GM23338 (cell line): ENCODE data around the gene IRF2. TPM values are rescaled to one million over a fixed set of nuclear protein-coding genes. Genes with fewer than 3 reads are reported as not detected.
A peak's percentile ranks its signal among the peaks of the same experiment; 100 is the strongest.

Source experiments
- ATAC-seq: fragments of 200-7000 bp; cut with Tn5 transposase; 3 replicates; pipeline ENCODE4 v1.9.1; 2020
- DNase-seq: peaks from one replicate; pipeline ENCODE4 v3.0.0-alpha.2; 2015; ENCODE audit warnings: low spot score
- H2AFZ ChIP-seq: fragments of 200-600 bp; sonication (generic); 2 replicates; pipeline ENCODE4 v1.8.0; 2016; ENCODE audit warnings: antibody characterized with exemption, mild to moderate bottlenecking, moderate library complexity
- H3F3A ChIP-seq: fragments of 200-600 bp; sonication (generic); replicated peaks from 2 replicates; pipeline ENCODE4 v1.8.0; 2017; ENCODE audit warnings: antibody characterized with exemption, mixed run types, low read depth
- H3K27ac ChIP-seq: fragments of 200-600 bp; sonication (generic); 2 replicates; pipeline ENCODE4 v1.6.1; 2016; ENCODE audit warnings: low read depth
- H3K27me3 ChIP-seq: fragments of 200-600 bp; sonication (generic); 2 replicates; pipeline ENCODE4 v1.8.0; 2016; ENCODE audit warnings: mild to moderate bottlenecking, mixed run types, moderate library complexity; ENCODE audit not compliant: insufficient read depth
- H3K36me3 ChIP-seq: fragments of 200-600 bp; sonication (generic); 2 replicates; pipeline ENCODE4 v1.8.0; 2016; ENCODE audit warnings: mild to moderate bottlenecking; ENCODE audit not compliant: insufficient read depth
- H3K4me1 ChIP-seq: fragments of 200-600 bp; sonication (generic); 2 replicates; pipeline ENCODE4 v1.8.0; 2016; ENCODE audit warnings: mild to moderate bottlenecking, moderate library complexity; ENCODE audit not compliant: insufficient read depth
- H3K4me2 ChIP-seq: fragments of 200-600 bp; sonication (generic); 2 replicates; pipeline ENCODE4 v1.7.1; 2017; ENCODE audit warnings: mixed run types
- H3K4me3 ChIP-seq: fragments of 200-600 bp; sonication (generic); 2 replicates; pipeline ENCODE4 v1.6.1; 2016; ENCODE audit warnings: mixed run types
- H3K79me2 ChIP-seq: fragments of 200-600 bp; sonication (generic); replicated peaks from 2 replicates; pipeline ENCODE4 v1.8.0; 2017; ENCODE audit warnings: mild to moderate bottlenecking; ENCODE audit not compliant: insufficient read depth
- H3K9me2 ChIP-seq: fragments of 200-600 bp; sonication (generic); 2 replicates; pipeline ENCODE4 v1.8.0; 2017; ENCODE audit not compliant: insufficient read depth
- H4K20me1 ChIP-seq: fragments of 200-600 bp; sonication (generic); replicated peaks from 2 replicates; pipeline ENCODE4 v1.8.0; 2017; ENCODE audit warnings: mild to moderate bottlenecking; ENCODE audit not compliant: insufficient read depth
- H3K27ac Mint-ChIP-seq: 2 replicates; pipeline ENCODE4 v1.8.0; 2020; ENCODE audit warnings: inconsistent platforms, mild to moderate bottlenecking, moderate library complexity, mixed read lengths
- H3K27me3 Mint-ChIP-seq: 3 replicates; pipeline ENCODE4 v1.8.0; 2022; ENCODE audit warnings: low read depth, mild to moderate bottlenecking, moderate library complexity, mixed read lengths, inconsistent platforms; ENCODE audit not compliant: insufficient read depth, poor library complexity
- H3K36me3 Mint-ChIP-seq: 3 replicates; pipeline ENCODE4 v1.8.0; 2021; ENCODE audit warnings: low read depth, mild to moderate bottlenecking, inconsistent platforms, moderate library complexity, mixed read lengths
- H3K4me1 Mint-ChIP-seq: 3 replicates; pipeline ENCODE4 v1.8.0; 2020; ENCODE audit warnings: mild to moderate bottlenecking, inconsistent platforms, mixed read lengths
- H3K4me3 Mint-ChIP-seq: 3 replicates; pipeline ENCODE4 v1.8.0; 2021; ENCODE audit warnings: moderate library complexity, mild to moderate bottlenecking, inconsistent platforms, mixed read lengths
- H3K9me3 Mint-ChIP-seq: 3 replicates; pipeline ENCODE4 v1.8.0; 2020; ENCODE audit warnings: moderate library complexity, mild to moderate bottlenecking, inconsistent platforms, mixed read lengths
- EZH2 ChIP-seq: fragments of 200-600 bp; sonication (generic); IDR thresholded peaks from one replicate; pipeline ENCODE4 v1.8.0; 2017; ENCODE audit warnings: antibody characterized with exemption, mild to moderate bottlenecking, low read depth; ENCODE audit not compliant: unreplicated experiment
- EZH2phosphoT487 ChIP-seq: fragments of 200-600 bp; sonication (generic); IDR thresholded peaks from one replicate; pipeline ENCODE4 v1.8.1; 2018; ENCODE audit warnings: antibody characterized with exemption; ENCODE audit not compliant: unreplicated experiment
- STAT1 ChIP-seq: IDR thresholded peaks from one replicate; pipeline ENCODE4 v1.6.1; 2016; ENCODE audit warnings: antibody characterized with exemption; ENCODE audit not compliant: unreplicated experiment
- ZNF114 ChIP-seq: fragments of 250-450 bp; sonication (Bioruptor Pico); IDR thresholded peaks from 2 replicates; pipeline ENCODE4 v1.5.0; 2020; ENCODE audit warnings: mild to moderate bottlenecking, moderate library complexity
- polyA plus RNA-seq: library from polyadenylated mRNA; unstranded; fragments of >200 nt; fragmentation: Nextera tagmentation; extraction: Ambion mirVana; gene quantifications from 2 replicates; pipeline ENCODE4 v1.2.1, GENCODE V29; 2016
- total RNA-seq: library from RNA; depleted of rRNA; stranded (reverse); fragments of >200 nt; shearing (Covaris generic); gene quantifications from 2 replicates; pipeline ENCODE4 v1.2.3, GENCODE V29; 2014
- TF ChIP-seq, protein P1 (sequence below), 2 experiments: fragments of 200-600 bp in 1 of 2; sonication (generic) in 1 of 2; conservative IDR thresholded peaks; 2 replicates each; pipeline versions ENCODE4 v1.5.1 to v1.6.1; 2016 to 2017; ENCODE audit warnings: antibody characterized with exemption in 2 of 2, low read depth in 2 of 2, mild to moderate bottlenecking in 2 of 2, moderate library complexity in 1 of 2
- TF ChIP-seq, protein P2 (sequence below): fragments of 250-450 bp; sonication (Bioruptor Pico); IDR thresholded peaks from 2 replicates; pipeline ENCODE4 v1.5.0; 2020; ENCODE audit warnings: mild to moderate bottlenecking, moderate library complexity
- TF ChIP-seq, protein P3 (sequence below): IDR thresholded peaks from 2 replicates; pipeline ENCODE4 v1.6.1; 2016; ENCODE audit warnings: antibody characterized with exemption

The IRF2 gene
- total and polyA plus RNA-seq, 2 experiments from 2014 or later = 14.7 to 15.0 TPM

DNA sequence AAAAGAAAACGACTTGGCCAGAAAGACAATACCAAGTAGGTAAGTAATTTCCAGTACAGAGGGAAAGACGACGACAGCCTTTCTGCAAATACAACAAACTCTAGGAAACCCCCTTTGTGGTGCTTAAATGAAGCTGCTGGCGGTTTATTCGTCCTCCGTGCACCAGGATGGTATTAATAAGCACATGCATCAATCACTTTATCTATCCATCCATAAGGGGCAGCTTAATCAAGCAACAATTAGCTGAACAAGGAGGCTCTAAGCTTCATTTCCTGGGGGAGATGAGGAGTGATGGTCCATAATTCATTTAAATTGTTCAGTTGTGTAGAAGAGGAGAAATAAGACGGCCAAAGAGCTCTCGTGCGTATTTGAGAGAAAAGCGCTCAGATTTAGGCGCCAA is 26.2 kb downstream of the IRF2 start:
- TF ChIP-seq EZH2 (no peak), STAT1 (no peak), ZNF114 (CRISPR knock-in tag) (no peak), EZH2phosphoT487 (no peak)
- TF ChIP-seq, protein P1, sequence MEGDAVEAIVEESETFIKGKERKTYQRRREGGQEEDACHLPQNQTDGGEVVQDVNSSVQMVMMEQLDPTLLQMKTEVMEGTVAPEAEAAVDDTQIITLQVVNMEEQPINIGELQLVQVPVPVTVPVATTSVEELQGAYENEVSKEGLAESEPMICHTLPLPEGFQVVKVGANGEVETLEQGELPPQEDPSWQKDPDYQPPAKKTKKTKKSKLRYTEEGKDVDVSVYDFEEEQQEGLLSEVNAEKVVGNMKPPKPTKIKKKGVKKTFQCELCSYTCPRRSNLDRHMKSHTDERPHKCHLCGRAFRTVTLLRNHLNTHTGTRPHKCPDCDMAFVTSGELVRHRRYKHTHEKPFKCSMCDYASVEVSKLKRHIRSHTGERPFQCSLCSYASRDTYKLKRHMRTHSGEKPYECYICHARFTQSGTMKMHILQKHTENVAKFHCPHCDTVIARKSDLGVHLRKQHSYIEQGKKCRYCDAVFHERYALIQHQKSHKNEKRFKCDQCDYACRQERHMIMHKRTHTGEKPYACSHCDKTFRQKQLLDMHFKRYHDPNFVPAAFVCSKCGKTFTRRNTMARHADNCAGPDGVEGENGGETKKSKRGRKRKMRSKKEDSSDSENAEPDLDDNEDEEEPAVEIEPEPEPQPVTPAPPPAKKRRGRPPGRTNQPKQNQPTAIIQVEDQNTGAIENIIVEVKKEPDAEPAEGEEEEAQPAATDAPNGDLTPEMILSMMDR (conservative IDR thresholded peaks at IDR 0.05; ENCODE audit: low read depth in 2 of 2) = no peak
- TF ChIP-seq, protein P2, sequence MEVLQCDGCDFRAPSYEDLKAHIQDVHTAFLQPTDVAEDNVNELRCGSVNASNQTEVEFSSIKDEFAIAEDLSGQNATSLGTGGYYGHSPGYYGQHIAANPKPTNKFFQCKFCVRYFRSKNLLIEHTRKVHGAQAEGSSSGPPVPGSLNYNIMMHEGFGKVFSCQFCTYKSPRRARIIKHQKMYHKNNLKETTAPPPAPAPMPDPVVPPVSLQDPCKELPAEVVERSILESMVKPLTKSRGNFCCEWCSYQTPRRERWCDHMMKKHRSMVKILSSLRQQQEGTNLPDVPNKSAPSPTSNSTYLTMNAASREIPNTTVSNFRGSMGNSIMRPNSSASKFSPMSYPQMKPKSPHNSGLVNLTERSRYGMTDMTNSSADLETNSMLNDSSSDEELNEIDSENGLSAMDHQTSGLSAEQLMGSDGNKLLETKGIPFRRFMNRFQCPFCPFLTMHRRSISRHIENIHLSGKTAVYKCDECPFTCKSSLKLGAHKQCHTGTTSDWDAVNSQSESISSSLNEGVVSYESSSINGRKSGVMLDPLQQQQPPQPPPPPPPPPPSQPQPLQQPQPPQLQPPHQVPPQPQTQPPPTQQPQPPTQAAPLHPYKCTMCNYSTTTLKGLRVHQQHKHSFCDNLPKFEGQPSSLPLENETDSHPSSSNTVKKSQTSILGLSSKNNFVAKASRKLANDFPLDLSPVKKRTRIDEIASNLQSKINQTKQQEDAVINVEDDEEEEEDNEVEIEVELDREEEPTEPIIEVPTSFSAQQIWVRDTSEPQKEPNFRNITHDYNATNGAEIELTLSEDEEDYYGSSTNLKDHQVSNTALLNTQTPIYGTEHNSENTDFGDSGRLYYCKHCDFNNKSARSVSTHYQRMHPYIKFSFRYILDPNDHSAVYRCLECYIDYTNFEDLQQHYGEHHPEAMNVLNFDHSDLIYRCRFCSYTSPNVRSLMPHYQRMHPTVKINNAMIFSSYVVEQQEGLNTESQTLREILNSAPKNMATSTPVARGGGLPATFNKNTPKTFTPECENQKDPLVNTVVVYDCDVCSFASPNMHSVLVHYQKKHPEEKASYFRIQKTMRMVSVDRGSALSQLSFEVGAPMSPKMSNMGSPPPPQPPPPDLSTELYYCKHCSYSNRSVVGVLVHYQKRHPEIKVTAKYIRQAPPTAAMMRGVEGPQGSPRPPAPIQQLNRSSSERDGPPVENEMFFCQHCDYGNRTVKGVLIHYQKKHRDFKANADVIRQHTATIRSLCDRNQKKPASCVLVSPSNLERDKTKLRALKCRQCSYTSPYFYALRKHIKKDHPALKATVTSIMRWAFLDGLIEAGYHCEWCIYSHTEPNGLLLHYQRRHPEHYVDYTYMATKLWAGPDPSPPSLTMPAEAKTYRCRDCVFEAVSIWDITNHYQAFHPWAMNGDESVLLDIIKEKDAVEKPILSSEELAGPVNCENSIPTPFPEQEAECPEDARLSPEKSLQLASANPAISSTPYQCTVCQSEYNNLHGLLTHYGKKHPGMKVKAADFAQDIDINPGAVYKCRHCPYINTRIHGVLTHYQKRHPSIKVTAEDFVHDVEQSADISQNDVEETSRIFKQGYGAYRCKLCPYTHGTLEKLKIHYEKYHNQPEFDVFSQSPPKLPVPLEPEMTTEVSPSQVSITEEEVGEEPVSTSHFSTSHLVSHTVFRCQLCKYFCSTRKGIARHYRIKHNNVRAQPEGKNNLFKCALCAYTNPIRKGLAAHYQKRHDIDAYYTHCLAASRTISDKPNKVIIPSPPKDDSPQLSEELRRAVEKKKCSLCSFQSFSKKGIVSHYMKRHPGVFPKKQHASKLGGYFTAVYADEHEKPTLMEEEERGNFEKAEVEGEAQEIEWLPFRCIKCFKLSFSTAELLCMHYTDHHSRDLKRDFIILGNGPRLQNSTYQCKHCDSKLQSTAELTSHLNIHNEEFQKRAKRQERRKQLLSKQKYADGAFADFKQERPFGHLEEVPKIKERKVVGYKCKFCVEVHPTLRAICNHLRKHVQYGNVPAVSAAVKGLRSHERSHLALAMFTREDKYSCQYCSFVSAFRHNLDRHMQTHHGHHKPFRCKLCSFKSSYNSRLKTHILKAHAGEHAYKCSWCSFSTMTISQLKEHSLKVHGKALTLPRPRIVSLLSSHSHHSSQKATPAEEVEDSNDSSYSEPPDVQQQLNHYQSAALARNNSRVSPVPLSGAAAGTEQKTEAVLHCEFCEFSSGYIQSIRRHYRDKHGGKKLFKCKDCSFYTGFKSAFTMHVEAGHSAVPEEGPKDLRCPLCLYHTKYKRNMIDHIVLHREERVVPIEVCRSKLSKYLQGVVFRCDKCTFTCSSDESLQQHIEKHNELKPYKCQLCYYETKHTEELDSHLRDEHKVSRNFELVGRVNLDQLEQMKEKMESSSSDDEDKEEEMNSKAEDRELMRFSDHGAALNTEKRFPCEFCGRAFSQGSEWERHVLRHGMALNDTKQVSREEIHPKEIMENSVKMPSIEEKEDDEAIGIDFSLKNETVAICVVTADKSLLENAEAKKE (CRISPR knock-in tag) = no peak
- TF ChIP-seq, protein P3, sequence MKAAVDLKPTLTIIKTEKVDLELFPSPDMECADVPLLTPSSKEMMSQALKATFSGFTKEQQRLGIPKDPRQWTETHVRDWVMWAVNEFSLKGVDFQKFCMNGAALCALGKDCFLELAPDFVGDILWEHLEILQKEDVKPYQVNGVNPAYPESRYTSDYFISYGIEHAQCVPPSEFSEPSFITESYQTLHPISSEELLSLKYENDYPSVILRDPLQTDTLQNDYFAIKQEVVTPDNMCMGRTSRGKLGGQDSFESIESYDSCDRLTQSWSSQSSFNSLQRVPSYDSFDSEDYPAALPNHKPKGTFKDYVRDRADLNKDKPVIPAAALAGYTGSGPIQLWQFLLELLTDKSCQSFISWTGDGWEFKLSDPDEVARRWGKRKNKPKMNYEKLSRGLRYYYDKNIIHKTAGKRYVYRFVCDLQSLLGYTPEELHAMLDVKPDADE = no peak
- peak overlapping the region; percentile 74 for H3K27ac ChIP-seq
- no peaks in the 10 kb centered on the region for H4K20me1 ChIP-seq
- peak overlapping the region; percentile 69 for H3K4me2 ChIP-seq
- H3K9me2 ChIP-seq = no peaks in the 10 kb centered on the region
- Mint-ChIP-seq H3K36me3 (peaks cover 5% of the 10 kb centered on the region; the same call in 2 of the 3 replicates), H3K27ac (peak overlapping the region; percentile 74), H3K4me1 (peaks cover 73% of the 10 kb centered on the region), H3K27me3 (peaks cover 5% of the 10 kb centered on the region), H3K9me3 (no peaks in the 10 kb centered on the region), H3K4me3 (peak overlapping the region; percentile 21; the same call in 1 of the 3 replicates)
- no peak overlapping the region for H2AFZ ChIP-seq
- no peak for DNase-seq
- peaks cover 3% of the 10 kb centered on the region; the same call in 1 of the 2 replicates for H3F3A ChIP-seq
- no peaks in the 10 kb centered on the region for H3K27me3 ChIP-seq
- H3K4me3 ChIP-seq = peak overlapping the region; percentile 8; the same call in 1 of the 2 replicates
- no peak for ATAC-seq
- H3K36me3 ChIP-seq = no peaks in the 10 kb centered on the region
- H3K4me1 ChIP-seq = peaks cover 60% of the 10 kb centered on the region
- peaks cover 100% of the 10 kb centered on the region for H3K79me2 ChIP-seq
